ENCODE data around the gene RNF220. TPM values are rescaled to one million over a fixed set of nuclear protein-coding genes. Genes with fewer than 3 reads are reported as not detected.
"Not testable (repeated sequence)": the region's sequence is repeated elsewhere in the genome, so short reads cannot be mapped to it uniquely, and the experiment has no call there.

RNF220 gene
- polyA plus RNA-seq, 1 donor (not counting 4 experiments of a cell fraction or from before 2014, with no cell fraction given), result 42.7 TPM

DNA sequence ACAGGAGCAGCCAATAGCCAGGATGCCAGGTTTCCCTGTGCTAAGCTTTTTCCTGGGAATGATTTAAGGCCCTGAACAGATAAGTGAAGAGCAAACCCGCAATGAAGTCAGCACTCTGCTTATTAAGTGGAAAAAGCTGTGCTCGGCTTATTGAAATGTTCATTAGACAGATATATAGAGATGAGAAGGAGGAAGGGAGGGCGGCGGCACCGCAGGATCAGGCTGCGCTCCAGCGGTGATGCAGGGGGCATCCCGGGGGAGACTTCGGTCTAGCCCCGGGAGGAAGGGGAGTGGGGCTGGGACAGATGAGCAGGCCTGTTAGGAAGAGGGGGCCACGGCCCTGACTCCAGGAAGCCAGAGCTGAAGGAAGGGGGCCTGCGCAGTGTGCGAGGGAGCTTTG, 154.3 kb downstream of the RNF220 start:
- no peak overlapping the region for H3K4me2 ChIP-seq (ENCODE audit: control insufficient read depth, extremely low read depth, insufficient read depth, low read depth, low read length)
- no peak for DNase-seq (ENCODE audit: low read depth, low spot score)
- H3K27ac ChIP-seq (ENCODE audit: control insufficient read depth, insufficient read depth, low read length), result no peak overlapping the region
- H3K36me3 ChIP-seq (ENCODE audit: control insufficient read depth in 2 of 2, extremely low read depth in 1 of 2, insufficient read depth in 2 of 2, low read length in 2 of 2), result no peaks in the 10 kb centered on the region
- TF ChIP-seq, protein P1, sequence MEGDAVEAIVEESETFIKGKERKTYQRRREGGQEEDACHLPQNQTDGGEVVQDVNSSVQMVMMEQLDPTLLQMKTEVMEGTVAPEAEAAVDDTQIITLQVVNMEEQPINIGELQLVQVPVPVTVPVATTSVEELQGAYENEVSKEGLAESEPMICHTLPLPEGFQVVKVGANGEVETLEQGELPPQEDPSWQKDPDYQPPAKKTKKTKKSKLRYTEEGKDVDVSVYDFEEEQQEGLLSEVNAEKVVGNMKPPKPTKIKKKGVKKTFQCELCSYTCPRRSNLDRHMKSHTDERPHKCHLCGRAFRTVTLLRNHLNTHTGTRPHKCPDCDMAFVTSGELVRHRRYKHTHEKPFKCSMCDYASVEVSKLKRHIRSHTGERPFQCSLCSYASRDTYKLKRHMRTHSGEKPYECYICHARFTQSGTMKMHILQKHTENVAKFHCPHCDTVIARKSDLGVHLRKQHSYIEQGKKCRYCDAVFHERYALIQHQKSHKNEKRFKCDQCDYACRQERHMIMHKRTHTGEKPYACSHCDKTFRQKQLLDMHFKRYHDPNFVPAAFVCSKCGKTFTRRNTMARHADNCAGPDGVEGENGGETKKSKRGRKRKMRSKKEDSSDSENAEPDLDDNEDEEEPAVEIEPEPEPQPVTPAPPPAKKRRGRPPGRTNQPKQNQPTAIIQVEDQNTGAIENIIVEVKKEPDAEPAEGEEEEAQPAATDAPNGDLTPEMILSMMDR (optimal IDR thresholded peaks at IDR 0.05 in 1 of 3, IDR thresholded peaks at IDR 0.05 in 1 of 3, conservative IDR thresholded peaks at IDR 0.05 in 1 of 3; ENCODE audit: extremely low read depth in 1 of 3, insufficient read depth in 2 of 3, low read length in 3 of 3), result no peak
- no peak for TF ChIP-seq EZH2 (IDR thresholded peaks at IDR 0.05; ENCODE audit: low read length)
- FAIRE-seq, result no peak
- H3K9me1 ChIP-seq (ENCODE audit: control insufficient read depth, extremely low read depth, insufficient read depth, low read length), result no peaks in the 10 kb centered on the region
- H3K9ac ChIP-seq (ENCODE audit: control insufficient read depth, extremely low read depth, insufficient read depth, low read length), result no peak overlapping the region
- peaks cover 25% of the 10 kb centered on the region for H3K4me1 ChIP-seq (ENCODE audit: control insufficient read depth, extremely low read depth, insufficient read depth, low read length)
- no peaks in the 10 kb centered on the region for H3K27me3 ChIP-seq (ENCODE audit: control insufficient read depth, extremely low read depth, insufficient read depth, low read length)
- H3K4me3 ChIP-seq (ENCODE audit: control insufficient read depth in 2 of 3, extremely low read depth in 1 of 3, insufficient read depth in 2 of 3, low read depth in 1 of 3, low read length in 3 of 3), result no peak overlapping the region
- H3K9me3 ChIP-seq (ENCODE audit: control insufficient read depth, low read depth, low read length), result no peaks in the 10 kb centered on the region
- H2AFZ ChIP-seq (ENCODE audit: control insufficient read depth, low read length), result no peak overlapping the region
- dilution Hi-C loops (cut with MboI; ENCODE audit: extremely low pct_ligation_motif_present, low sequenced_read_pairs), result no loop called here
- no peaks in the 10 kb centered on the region for H4K20me1 ChIP-seq (ENCODE audit: control insufficient read depth, extremely low read depth, insufficient read depth, low read length)
- H3K79me2 ChIP-seq (ENCODE audit: control insufficient read depth, insufficient read depth, low read length), result no peaks in the 10 kb centered on the region

DNA sequence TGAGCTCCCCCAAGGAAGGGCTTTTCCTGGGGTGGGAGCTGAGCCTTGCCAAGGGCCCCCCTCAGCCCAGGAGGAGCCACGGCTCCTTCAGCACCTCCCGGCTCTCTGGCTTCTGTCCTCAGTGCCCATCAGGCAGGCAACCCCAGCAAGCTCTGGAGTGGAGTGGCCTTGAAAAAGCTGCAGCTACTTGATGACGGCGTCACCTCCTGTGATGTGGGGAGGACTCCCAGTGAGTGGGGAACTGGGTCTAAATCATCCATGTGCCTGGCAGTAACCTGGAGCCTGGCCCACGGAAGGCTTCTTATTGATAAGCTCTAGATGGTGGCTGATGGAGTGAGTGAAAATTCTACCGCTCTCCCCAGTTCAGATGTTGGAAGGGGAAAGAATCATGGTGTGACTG, 154.9 kb downstream of the RNF220 start:
- Histone ChIP-seq H3K4me1 (ENCODE audit: control insufficient read depth, extremely low read depth, insufficient read depth, low read length) (peaks cover 19% of the 10 kb centered on the region), H3K27me3 (ENCODE audit: control insufficient read depth, extremely low read depth, insufficient read depth, low read length) (no peaks in the 10 kb centered on the region), H3K4me3 (ENCODE audit: control insufficient read depth in 2 of 3, extremely low read depth in 1 of 3, insufficient read depth in 2 of 3, low read depth in 1 of 3, low read length in 3 of 3) (no peak overlapping the region), H3K9me1 (ENCODE audit: control insufficient read depth, extremely low read depth, insufficient read depth, low read length) (no peaks in the 10 kb centered on the region), H3K27ac (ENCODE audit: control insufficient read depth, insufficient read depth, low read length) (no peak overlapping the region), H3K36me3 (ENCODE audit: control insufficient read depth in 2 of 2, extremely low read depth in 1 of 2, insufficient read depth in 2 of 2, low read length in 2 of 2) (no peaks in the 10 kb centered on the region), H3K79me2 (ENCODE audit: control insufficient read depth, insufficient read depth, low read length) (no peaks in the 10 kb centered on the region), H4K20me1 (ENCODE audit: control insufficient read depth, extremely low read depth, insufficient read depth, low read length) (no peaks in the 10 kb centered on the region), H3K4me2 (ENCODE audit: control insufficient read depth, extremely low read depth, insufficient read depth, low read depth, low read length) (no peak overlapping the region), H3K9ac (ENCODE audit: control insufficient read depth, extremely low read depth, insufficient read depth, low read length) (no peak overlapping the region), H3K9me3 (ENCODE audit: control insufficient read depth, low read depth, low read length) (no peaks in the 10 kb centered on the region), H2AFZ (ENCODE audit: control insufficient read depth, low read length) (no peak overlapping the region)
- DNase-seq (ENCODE audit: low read depth, low spot score) (no peak), FAIRE-seq (no peak)
- dilution Hi-C loops (cut with MboI; ENCODE audit: extremely low pct_ligation_motif_present, low sequenced_read_pairs), result no loop called here
- TF ChIP-seq, protein P1 (optimal IDR thresholded peaks at IDR 0.05 in 1 of 3, IDR thresholded peaks at IDR 0.05 in 1 of 3, conservative IDR thresholded peaks at IDR 0.05 in 1 of 3; ENCODE audit: extremely low read depth in 1 of 3, insufficient read depth in 2 of 3, low read length in 3 of 3), result no peak
- no peak for TF ChIP-seq EZH2 (IDR thresholded peaks at IDR 0.05; ENCODE audit: low read length)

DNA sequence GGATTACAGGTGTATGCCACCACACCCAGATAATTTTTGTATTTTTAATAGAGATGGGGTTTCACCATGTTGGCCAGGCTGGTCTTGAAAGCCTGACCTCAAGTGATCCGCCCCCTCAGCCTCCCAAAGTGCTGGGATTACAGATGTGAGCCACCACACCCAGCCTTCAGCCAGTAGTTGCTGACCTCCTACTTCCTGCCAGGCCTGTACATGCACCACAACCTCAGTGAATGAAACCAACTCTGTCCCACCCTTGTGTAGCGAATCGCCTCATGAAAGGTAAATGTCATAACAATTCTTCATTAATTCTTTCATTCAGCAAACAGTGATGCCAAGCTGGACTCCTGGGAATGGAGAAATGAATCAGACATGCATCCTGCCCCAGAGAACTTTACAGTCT, 155.6 kb downstream of the RNF220 start:
- DNase-seq (ENCODE audit: low read depth, low spot score); H3K9ac ChIP-seq (ENCODE audit: control insufficient read depth, extremely low read depth, insufficient read depth, low read length); H3K9me1 ChIP-seq (ENCODE audit: control insufficient read depth, extremely low read depth, insufficient read depth, low read length); H3K27ac ChIP-seq (ENCODE audit: control insufficient read depth, insufficient read depth, low read length); H3K27me3 ChIP-seq (ENCODE audit: control insufficient read depth, extremely low read depth, insufficient read depth, low read length); H3K4me3 ChIP-seq (ENCODE audit: control insufficient read depth in 2 of 3, extremely low read depth in 1 of 3, insufficient read depth in 2 of 3, low read depth in 1 of 3, low read length in 3 of 3); dilution Hi-C loops (cut with MboI; ENCODE audit: extremely low pct_ligation_motif_present, low sequenced_read_pairs); H3K4me2 ChIP-seq (ENCODE audit: control insufficient read depth, extremely low read depth, insufficient read depth, low read depth, low read length); H4K20me1 ChIP-seq (ENCODE audit: control insufficient read depth, extremely low read depth, insufficient read depth, low read length); H3K36me3 ChIP-seq (ENCODE audit: control insufficient read depth in 2 of 2, extremely low read depth in 1 of 2, insufficient read depth in 2 of 2, low read length in 2 of 2); H2AFZ ChIP-seq (ENCODE audit: control insufficient read depth, low read length); H3K79me2 ChIP-seq (ENCODE audit: control insufficient read depth, insufficient read depth, low read length); H3K9me3 ChIP-seq (ENCODE audit: control insufficient read depth, low read depth, low read length): not testable (repeated sequence)
- FAIRE-seq, result peak; percentile 36
- peaks cover 16% of the 10 kb centered on the region for H3K4me1 ChIP-seq (ENCODE audit: control insufficient read depth, extremely low read depth, insufficient read depth, low read length)
